Uterus (tissue), 4 donors: ENCODE results near the gene MOB3B. TPM values are rescaled to one million over a fixed set of nuclear protein-coding genes. Genes with fewer than 3 reads are reported as not detected.

Experiments used
- DNase-seq, 2 donors: peaks; one replicate each; pipeline ENCODE4 v3.0.0-alpha.2; 2019 to 2020
- H3K27ac ChIP-seq, 2 donors: fragments of 200-600 bp; sonication (generic); 1 replicate in 1 of 2; 2 replicates in 1 of 2; pipeline ENCODE4 v1.5.1; 2016 to 2018
- H3K27me3 ChIP-seq, 2 donors: fragments of 200-600 bp; sonication (generic); one replicate each; pipeline ENCODE4 v1.5.1; 2018 to 2019; ENCODE audit warnings: control low read depth in 1 of 2
- H3K36me3 ChIP-seq, 2 donors: fragments of 200-600 bp; sonication (generic); one replicate each; pipeline ENCODE4 v1.5.1; 2019; ENCODE audit warnings: control low read depth in 1 of 2
- H3K4me1 ChIP-seq, 2 donors: fragments of 200-600 bp; sonication (generic); one replicate each; pipeline ENCODE4 v1.5.1; 2018 to 2019; ENCODE audit warnings: control low read depth in 1 of 2
- H3K4me3 ChIP-seq, 2 donors: fragments of 200-600 bp; sonication (generic); 1 replicate in 1 of 2; 2 replicates in 1 of 2; pipeline ENCODE4 v1.5.1; 2018 to 2019; ENCODE audit warnings: mild to moderate bottlenecking in 1 of 2
- H3K9me3 ChIP-seq, 2 donors: fragments of 200-600 bp; sonication (generic); one replicate each; pipeline ENCODE4 v1.5.1; 2019; ENCODE audit warnings: control low read depth in 1 of 2
- CTCF ChIP-seq, 4 experiments: fragments of 200-600 bp in 2 of 4; fragments of 450-650 bp in 2 of 4; sonication (generic) in 2 of 4; IDR thresholded peaks; one replicate each; pipeline ENCODE4 v1.5.1; 2016 to 2019; ENCODE audit warnings: antibody characterized with exemption in 4 of 4, mild to moderate bottlenecking in 2 of 4, moderate library complexity in 1 of 4
- POLR2A ChIP-seq, 2 donors: fragments of 450-650 bp; IDR thresholded peaks; one replicate each; pipeline ENCODE4 v1.6.1; 2016; ENCODE audit warnings: antibody characterized with exemption in 2 of 2, mild to moderate bottlenecking in 1 of 2, moderate library complexity in 1 of 2
- intact Hi-C: fragments of 100-400 bp; cut with DNase I; formaldehyde crosslinking; loops from one replicate; pipeline ENCODE4 v1.15.1; 2023; ENCODE audit warnings: low total_unique reads
- total RNA-seq, 4 donors: library from RNA; depleted of rRNA in 3 of 4; stranded (reverse); fragments of >200 nt in 3 of 4; gene quantifications; one replicate each; pipeline versions ENCODE4 v1.1.0 to v1.2.4, GENCODE V29; 2014 to 2023
- donor health status: DM: yes; HTN: yes; CAD: no.

Gene MOB3B
- total RNA-seq, 4 donors from 2014 or later, result 2.0 to 34.4 (median 12.6) TPM

GRCh38 chr9:27331393-27331792, 198.2 kb downstream of the MOB3B start:
- intact Hi-C loops, result loop anchor here (5.0 kb wide), 1 partner anchor 216 kb away; no protein-coding TSS in a partner anchor

DNA sequence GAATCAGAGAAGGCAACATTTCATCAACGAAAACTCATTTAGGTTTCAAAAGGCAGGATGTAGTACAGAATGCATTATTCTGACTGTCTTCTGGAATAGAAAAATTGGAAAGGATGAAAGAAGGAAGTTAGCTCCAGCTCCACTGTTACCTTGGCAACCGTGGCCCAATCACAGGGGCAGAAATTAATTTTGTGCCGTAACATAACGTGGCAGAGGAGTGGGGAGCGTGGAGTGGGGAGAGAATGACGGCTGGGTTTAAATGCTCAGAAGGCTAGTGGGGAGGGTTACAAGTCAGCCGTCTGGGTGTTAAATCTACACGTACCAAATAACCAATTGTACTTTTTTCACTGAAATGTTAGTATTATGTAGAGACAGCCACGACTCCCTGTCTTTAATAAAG, 200.3 kb downstream of the MOB3B start:
- no peak for DNase-seq
- intact Hi-C loops, result no loop called here

More at GRCh38 chr9:27331393-27331792, 198.2 kb downstream of the MOB3B start:
- DNase-seq, result no peak
- Histone ChIP-seq H3K27ac (no peak overlapping the region), H3K27me3 (no peaks in the 10 kb centered on the region), H3K9me3 (no peaks in the 10 kb centered on the region), H3K4me3 (no peak overlapping the region), H3K4me1 (no peaks in the 10 kb centered on the region), H3K36me3 (no peaks in the 10 kb centered on the region)
- TF ChIP-seq POLR2A (IDR thresholded peaks at IDR 0.05), result no peak
- no peak for TF ChIP-seq CTCF (IDR thresholded peaks at IDR 0.05)

GRCh38 chr9:27328483-27328882, 201.1 kb downstream of the MOB3B start:
- no peak for DNase-seq
- no peaks in the 10 kb centered on the region for H3K27me3 ChIP-seq
- H3K27ac ChIP-seq, result no peak overlapping the region
- H3K36me3 ChIP-seq, result no peaks in the 10 kb centered on the region
- TF ChIP-seq CTCF (IDR thresholded peaks at IDR 0.05) (no peak), POLR2A (IDR thresholded peaks at IDR 0.05) (no peak)
- intact Hi-C loops, result no loop called here
- no peaks in the 10 kb centered on the region for H3K9me3 ChIP-seq
- no peaks in the 10 kb centered on the region for H3K4me1 ChIP-seq
- H3K4me3 ChIP-seq, result no peak overlapping the region

More for the DNA sequence above, 200.3 kb downstream of the MOB3B start:
- no peak overlapping the region for H3K4me3 ChIP-seq
- H3K27me3 ChIP-seq, result no peaks in the 10 kb centered on the region
- H3K27ac ChIP-seq, result no peak overlapping the region
- H3K4me1 ChIP-seq, result no peaks in the 10 kb centered on the region
- H3K9me3 ChIP-seq, result no peaks in the 10 kb centered on the region
- TF ChIP-seq CTCF (IDR thresholded peaks at IDR 0.05) (no peak), POLR2A (IDR thresholded peaks at IDR 0.05) (no peak)
- no peaks in the 10 kb centered on the region for H3K36me3 ChIP-seq

GRCh38 chr9:27311184-27311583, 218.4 kb downstream of the MOB3B start:
- TF ChIP-seq POLR2A (IDR thresholded peaks at IDR 0.05), result no peak
- TF ChIP-seq CTCF (IDR thresholded peaks at IDR 0.05), result no peak
- no peaks in the 10 kb centered on the region for H3K9me3 ChIP-seq
- H3K4me1 ChIP-seq, result no peaks in the 10 kb centered on the region
- no peaks in the 10 kb centered on the region for H3K27me3 ChIP-seq
- no peaks in the 10 kb centered on the region for H3K36me3 ChIP-seq
- no peak for DNase-seq
- H3K4me3 ChIP-seq, result no peak overlapping the region
- intact Hi-C loops, result no loop called here
- no peak overlapping the region for H3K27ac ChIP-seq

- no peaks in the 10 kb centered on the region for H3K27me3 ChIP-seq
- intact Hi-C loops, result no loop called here
- no peak overlapping the region for H3K27ac ChIP-seq
- no peaks in the 10 kb centered on the region for H3K4me1 ChIP-seq
- TF ChIP-seq CTCF (IDR thresholded peaks at IDR 0.05) (no peak), POLR2A (IDR thresholded peaks at IDR 0.05) (no peak)
- H3K4me3 ChIP-seq, result no peak overlapping the region
- no peaks in the 10 kb centered on the region for H3K9me3 ChIP-seq
- no peak for DNase-seq
- no peaks in the 10 kb centered on the region for H3K36me3 ChIP-seq
These were observed 219.0 kb downstream of the MOB3B start for GRCh38 chr9:27310582-27310981.
